Right lobe of liver (tissue), 4 donors: ENCODE data around the gene NRXN3.

Experiments used
- CTCF ChIP-seq, 4 donors: fragments of 200-600 bp in 3 of 4; fragments of 450-650 bp in 1 of 4; IDR thresholded peaks; one replicate each; pipeline versions ENCODE4 v1.5.1 to v1.8.0; 2016 to 2022; ENCODE audit warnings: antibody characterized with exemption in 4 of 4, mild to moderate bottlenecking in 2 of 4
- POLR2A ChIP-seq: fragments of 450-650 bp; IDR thresholded peaks from one replicate; pipeline ENCODE4 v1.6.1; 2017; ENCODE audit warnings: antibody characterized with exemption, mild to moderate bottlenecking
- donor health status: DM: no; HTN: no; CAD: no.
- donor health status: DM: no; HTN: no; CAD: no.
- donor health status: DM: no; HTN: yes; CAD: no.

- TF ChIP-seq POLR2A (no peak), CTCF (IDR thresholded peaks at IDR 0.05) (no peak)
These were observed 233.2 kb downstream of the NRXN3 start for GRCh38 chr14:78403278-78403815.
